ENCODE data around the gene COMMD7. TPM values are rescaled to one million over a fixed set of nuclear protein-coding genes. Genes with fewer than 3 reads are reported as not detected.
"Not testable (repeated sequence)": the region's sequence is repeated elsewhere in the genome, so short reads cannot be mapped to it uniquely, and the experiment has no call there.

COMMD7 gene
- total and polyA plus RNA-seq, 2 of the 4 experiments (the other 2 are of a cell fraction): 51.8 to 67.5 TPM

- POLR2A ChIA-PET (ENCODE audit: unreplicated experiment): interaction anchor here (0.7 kb wide), 1 partner anchor 1161 kb away, joined by 4 read pairs; no protein-coding TSS in a partner anchor
- no peaks in the 10 kb centered on the region for H4K20me1 ChIP-seq (ENCODE audit: insufficient read depth, low read length)
- WGBS, 2 experiments (ENCODE audit: extremely low coverage in 2 of 2, insufficient read length in 1 of 2): 100% methylated on average over 1 of the region's 5 CpGs; no CpG with 5 or more reads in 1 of the 2 experiments
These were observed 33.6 kb downstream of the COMMD7 start for GRCh38 chr20:32709632-32710121.

GRCh38 chr20:32709029-32709631 lies 34.1 kb downstream of the COMMD7 start:
- ChIA-PET POLR2A (ENCODE audit: unreplicated experiment) (interaction anchor here (0.7 kb wide), 1 partner anchor 1160 kb away, joined by 4 read pairs; no protein-coding TSS in a partner anchor), CTCF (interaction anchor here (0.7 kb wide), 1 partner anchor 22 kb away, joined by 3 read pairs; no protein-coding TSS in a partner anchor)
- H2AFZ ChIP-seq (replicated peaks; ENCODE audit: low read length, poor library complexity); H2BK20ac ChIP-seq (ENCODE audit: low read depth, low read length); H3K27me3 ChIP-seq (ENCODE audit: control insufficient read depth, insufficient read depth, low read length); DNase-seq; H3K23ac ChIP-seq (ENCODE audit: low read depth, low read length); H4K20me1 ChIP-seq (ENCODE audit: insufficient read depth, low read length); H2BK120ac ChIP-seq (ENCODE audit: low read depth, low read length); H4K91ac ChIP-seq (ENCODE audit: insufficient read depth, low read depth, low read length); H3K9me3 ChIP-seq (ENCODE audit: control insufficient read depth, insufficient read depth, low read length); H3K9ac ChIP-seq (ENCODE audit: low read depth, low read length); H3K56ac ChIP-seq (ENCODE audit: extremely low read depth, insufficient read depth, low read length); dilution Hi-C loops (cut with HindIII; ENCODE audit: low sequenced_read_pairs, unreplicated experiment); H2BK15ac ChIP-seq (ENCODE audit: low read depth, low read length); in situ Hi-C loops (cut with MboI; ENCODE audit: low sequenced_read_pairs); H3K4me3 ChIP-seq (ENCODE audit: insufficient read depth, low read depth, low read length); H4K5ac ChIP-seq (ENCODE audit: low read depth, low read length); H3K27ac ChIP-seq (ENCODE audit: insufficient read depth, low read length); BruUV-seq (replicated peaks); intact Hi-C loops (cut with micrococcal nuclease); ATAC-seq (ENCODE audit: low read depth); H3K18ac ChIP-seq (ENCODE audit: low read depth, low read length): not testable (repeated sequence)
- peak overlapping the region; percentile 13; the same call in 1 of the 2 replicates for H3K14ac ChIP-seq (replicated peaks; ENCODE audit: low read depth, low read length)
- peaks cover 4 to 46% of the 10 kb centered on the region in 2 experiments; a peak in 3 of 4 replicates for H3K79me1 ChIP-seq (ENCODE audit: low read depth in 1 of 2, low read length in 2 of 2)
- 0 out of 4 replicates have a peak overlapping the region, but pooled peaks of 1 of the 2 experiments have one; percentile 0 for H4K8ac ChIP-seq (ENCODE audit: low read depth in 2 of 2, low read length in 2 of 2)
- H3K4me1 ChIP-seq (ENCODE audit: control insufficient read depth, insufficient read depth, low read length): peaks cover 12% of the 10 kb centered on the region
- H3K9me1 ChIP-seq (ENCODE audit: insufficient read depth, low read length): 0 out of 2 replicates have a peak, but pooled peaks cover 13% of the 10 kb centered on the region
- 0 out of 2 replicates have a peak overlapping the region, but pooled peaks have one; percentile 13 for H3K4me2 ChIP-seq (ENCODE audit: low read depth, low read length)
- 86% methylated on average over 1 of the region's 15 CpGs; no CpG with 5 or more reads in 1 of the 2 experiments for WGBS, 2 experiments (ENCODE audit: extremely low coverage in 2 of 2, insufficient read length in 1 of 2)
- peak overlapping the region; percentile 59; the same call in 1 of the 2 replicates for H2AK5ac ChIP-seq (ENCODE audit: low read depth, low read length)
- peak overlapping the region; percentile 69 for H2AK9ac ChIP-seq (replicated peaks; ENCODE audit: low read depth, low read length, poor library complexity)
- H3K36me3 ChIP-seq (ENCODE audit: control insufficient read depth, insufficient read depth, low read length): peaks cover 15% of the 10 kb centered on the region
- peak overlapping the region; percentile 57 for H2BK5ac ChIP-seq (ENCODE audit: low read depth, low read length, poor library complexity, severe bottlenecking)
- H3K4ac ChIP-seq (ENCODE audit: low read depth, low read length): peak overlapping the region; percentile 51; the same call in 1 of the 2 replicates

More at GRCh38 chr20:32709632-32710121, 33.6 kb downstream of the COMMD7 start:
- 0 out of 2 replicates have a peak overlapping the region, but pooled peaks have one; percentile 13 for H3K14ac ChIP-seq (replicated peaks; ENCODE audit: low read depth, low read length)
- H3K23ac ChIP-seq (ENCODE audit: low read depth, low read length): 0 out of 2 replicates have a peak overlapping the region, but pooled peaks have one; percentile 72
- H4K91ac ChIP-seq (ENCODE audit: insufficient read depth, low read depth, low read length): no peak overlapping the region
- H2BK5ac ChIP-seq (ENCODE audit: low read depth, low read length, poor library complexity, severe bottlenecking): peak overlapping the region; percentile 57
- no peak overlapping the region for H3K56ac ChIP-seq (ENCODE audit: extremely low read depth, insufficient read depth, low read length)
- H3K27me3 ChIP-seq (ENCODE audit: control insufficient read depth, insufficient read depth, low read length): no peaks in the 10 kb centered on the region
- H4K5ac ChIP-seq (ENCODE audit: low read depth, low read length): no peak overlapping the region; the same call in 1 of the 2 replicates
- ATAC-seq (ENCODE audit: low read depth): peak; percentile 28; the same call in 1 of the 2 replicates
- intact Hi-C loops (cut with micrococcal nuclease): no loop called here
- peaks cover 13% of the 10 kb centered on the region for H3K36me3 ChIP-seq (ENCODE audit: control insufficient read depth, insufficient read depth, low read length)
- H3K9me3 ChIP-seq (ENCODE audit: control insufficient read depth, insufficient read depth, low read length): no peaks in the 10 kb centered on the region
- in situ Hi-C loops (cut with MboI; ENCODE audit: low sequenced_read_pairs): no loop called here
- H3K79me1 ChIP-seq (ENCODE audit: low read depth in 1 of 2, low read length in 2 of 2): peaks cover 7 to 44% of the 10 kb centered on the region in 2 experiments
- peak overlapping the region; percentile 51; the same call in 1 of the 2 replicates for H3K4ac ChIP-seq (ENCODE audit: low read depth, low read length)
- no peak overlapping the region for H3K18ac ChIP-seq (ENCODE audit: low read depth, low read length)
- CTCF ChIA-PET: interaction anchor here (0.7 kb wide), 2 partner anchors 21 to 385 kb away, joined by 3 read pairs; no protein-coding TSS in a partner anchor
- no peak overlapping the region for H3K4me3 ChIP-seq (ENCODE audit: insufficient read depth, low read depth, low read length)
- no peak overlapping the region for H3K9ac ChIP-seq (ENCODE audit: low read depth, low read length)
- peak; percentile 17 for DNase-seq
- H3K4me1 ChIP-seq (ENCODE audit: control insufficient read depth, insufficient read depth, low read length): peaks cover 12% of the 10 kb centered on the region
- H2BK120ac ChIP-seq (ENCODE audit: low read depth, low read length): no peak overlapping the region
- TF ChIP-seq POLR2A (IDR thresholded peaks at IDR 0.05; ENCODE audit: low read depth, low read length): no peak
- no peak for TF ChIP-seq BHLHE40 (IDR thresholded peaks at IDR 0.05; ENCODE audit: low read depth, low read length)
- no peak for TF ChIP-seq CEBPB (IDR thresholded peaks at IDR 0.05; ENCODE audit: low read depth, low read length)
- H4K8ac ChIP-seq (ENCODE audit: low read depth in 2 of 2, low read length in 2 of 2): 0 out of 4 replicates have a peak overlapping the region, but pooled peaks of 1 of the 2 experiments have one; percentile 0
- H2BK15ac ChIP-seq (ENCODE audit: low read depth, low read length): no peak overlapping the region
- dilution Hi-C loops (cut with HindIII; ENCODE audit: low sequenced_read_pairs, unreplicated experiment): no loop called here
- BruUV-seq (replicated peaks): no TSS peak
- H3K27ac ChIP-seq (ENCODE audit: insufficient read depth, low read length): no peak overlapping the region
- peak overlapping the region; percentile 69 for H2AK9ac ChIP-seq (replicated peaks; ENCODE audit: low read depth, low read length, poor library complexity)
- peak overlapping the region; percentile 24; the same call in 1 of the 2 replicates for H2AK5ac ChIP-seq (ENCODE audit: low read depth, low read length)
- no peak overlapping the region for H2AFZ ChIP-seq (replicated peaks; ENCODE audit: low read length, poor library complexity)
- 0 out of 2 replicates have a peak overlapping the region, but pooled peaks have one; percentile 48 for H2BK20ac ChIP-seq (ENCODE audit: low read depth, low read length)
- H3K4me2 ChIP-seq (ENCODE audit: low read depth, low read length): 0 out of 2 replicates have a peak overlapping the region, but pooled peaks have one; percentile 13
- H3K9me1 ChIP-seq (ENCODE audit: insufficient read depth, low read length): 0 out of 2 replicates have a peak, but pooled peaks cover 12% of the 10 kb centered on the region

Measured in IMR-90 (cell line).